SKM-1 (cell line): ENCODE data around the gene RABGAP1L.

ENCODE experiments used
- DNase-seq: peaks from one replicate; lab custom pipeline; 2025; ENCODE audit not compliant: unreplicated experiment; lab: John Stamatoyannopoulos, UW

RABGAP1L gene

DNA sequence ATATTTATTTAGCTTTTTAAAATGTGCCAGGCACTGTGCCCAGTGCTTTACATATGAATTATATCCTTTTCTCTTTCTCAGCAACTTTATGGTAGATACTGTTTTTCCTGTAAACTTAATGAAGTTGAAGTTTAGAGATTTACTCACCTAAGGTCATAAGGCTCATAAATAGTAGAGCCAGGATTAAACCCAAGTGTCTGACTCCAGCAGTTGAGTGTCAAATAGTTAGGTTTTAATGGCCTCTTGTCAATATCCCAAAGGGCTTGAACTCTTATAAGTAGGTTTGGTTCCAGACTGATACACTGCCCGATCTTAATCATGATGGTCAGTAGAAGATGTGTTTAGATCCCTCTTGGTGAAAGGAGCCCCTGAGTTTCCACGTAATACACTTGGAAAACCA is 37.8 kb downstream of the RABGAP1L start:
- DNase-seq, result no peak

DNA sequence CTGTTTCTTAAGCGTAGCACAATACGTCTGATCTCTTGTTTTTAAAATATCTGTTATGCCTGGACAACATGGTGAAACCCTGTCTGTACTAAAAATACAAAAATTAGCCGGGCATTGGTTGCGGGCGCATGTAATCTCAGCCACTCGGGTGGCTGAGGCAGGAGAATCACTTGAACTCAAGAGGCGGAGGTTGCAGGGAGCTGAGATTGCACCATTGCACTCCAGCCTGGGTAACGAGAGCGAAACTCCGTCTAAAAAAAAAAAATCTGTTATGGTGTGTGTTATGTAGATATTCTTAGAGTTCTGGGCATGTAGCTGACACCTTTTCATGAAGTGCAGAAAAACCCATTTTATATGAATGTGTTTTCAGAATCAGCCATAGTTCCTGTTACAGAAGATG is 38.2 kb downstream of the RABGAP1L start:
- no peak for DNase-seq

DNA sequence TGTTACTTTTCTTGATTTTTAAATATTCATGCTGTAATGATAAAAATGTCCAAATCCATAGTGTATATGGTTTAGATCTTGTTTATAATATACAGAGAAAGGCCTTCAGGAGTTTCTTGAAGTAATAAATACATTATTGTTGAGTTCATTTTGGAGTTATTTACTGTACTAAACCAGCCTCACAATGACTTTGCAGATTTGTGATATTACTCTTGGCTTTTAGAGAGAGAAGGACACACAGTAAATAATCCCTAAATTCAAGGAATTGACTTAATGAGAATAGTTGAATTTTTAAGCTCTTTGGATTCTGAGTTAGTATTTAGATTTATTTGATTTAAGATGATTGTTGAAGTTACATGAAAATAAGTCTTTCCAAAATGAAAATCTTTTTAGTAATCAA is 38.9 kb downstream of the RABGAP1L start:
- no peak for DNase-seq

DNA sequence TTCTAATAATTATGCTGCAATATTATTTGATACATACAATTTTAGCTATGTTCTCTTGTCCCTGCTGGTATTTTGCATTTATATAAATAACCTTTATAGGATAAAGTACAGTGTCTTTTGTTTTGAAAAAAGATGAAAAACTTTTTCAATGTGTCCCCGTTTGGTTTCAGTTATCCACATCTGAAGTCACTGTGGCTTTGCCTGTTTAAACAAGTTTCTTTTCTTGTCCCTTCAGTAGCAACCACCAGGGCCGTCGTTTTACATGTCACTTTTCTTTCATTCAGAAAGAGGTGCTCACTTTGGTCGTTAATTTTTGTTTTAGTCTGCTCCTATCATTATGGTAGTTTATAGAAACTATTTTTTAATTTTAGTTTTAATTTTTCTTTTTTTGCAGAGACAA is 41.4 kb downstream of the RABGAP1L start:
- no peak for DNase-seq

DNA sequence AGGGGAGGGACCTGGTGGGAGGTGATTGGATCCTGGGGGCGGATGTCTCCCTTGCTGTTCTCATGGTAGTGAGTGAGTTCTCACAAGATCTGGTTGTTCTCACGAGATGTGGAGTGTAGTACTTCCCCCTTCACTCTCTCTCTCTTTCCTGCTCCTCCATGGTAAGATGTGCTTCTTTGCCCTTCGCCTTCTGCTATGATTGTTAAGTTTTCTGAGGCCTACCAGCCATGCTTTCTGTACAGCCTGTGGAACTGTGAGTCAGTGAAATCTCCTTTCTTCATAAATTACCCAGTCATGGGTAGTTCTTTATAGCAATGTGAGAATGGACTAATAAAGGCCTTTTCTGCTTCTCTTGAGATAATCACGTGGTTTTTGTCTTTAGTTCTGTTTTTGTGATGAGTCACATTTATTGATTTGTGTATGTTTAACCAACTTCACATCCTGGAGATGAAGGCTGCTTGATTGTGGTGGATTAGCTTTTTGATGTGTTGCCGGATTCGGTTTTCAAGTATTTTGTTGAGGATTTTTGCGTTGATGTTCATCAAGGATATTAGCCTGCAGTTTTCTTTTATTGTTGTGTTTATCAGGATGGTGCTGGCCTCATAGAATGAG is 45.5 kb downstream of the RABGAP1L start:
- DNase-seq, result no peak

DNA sequence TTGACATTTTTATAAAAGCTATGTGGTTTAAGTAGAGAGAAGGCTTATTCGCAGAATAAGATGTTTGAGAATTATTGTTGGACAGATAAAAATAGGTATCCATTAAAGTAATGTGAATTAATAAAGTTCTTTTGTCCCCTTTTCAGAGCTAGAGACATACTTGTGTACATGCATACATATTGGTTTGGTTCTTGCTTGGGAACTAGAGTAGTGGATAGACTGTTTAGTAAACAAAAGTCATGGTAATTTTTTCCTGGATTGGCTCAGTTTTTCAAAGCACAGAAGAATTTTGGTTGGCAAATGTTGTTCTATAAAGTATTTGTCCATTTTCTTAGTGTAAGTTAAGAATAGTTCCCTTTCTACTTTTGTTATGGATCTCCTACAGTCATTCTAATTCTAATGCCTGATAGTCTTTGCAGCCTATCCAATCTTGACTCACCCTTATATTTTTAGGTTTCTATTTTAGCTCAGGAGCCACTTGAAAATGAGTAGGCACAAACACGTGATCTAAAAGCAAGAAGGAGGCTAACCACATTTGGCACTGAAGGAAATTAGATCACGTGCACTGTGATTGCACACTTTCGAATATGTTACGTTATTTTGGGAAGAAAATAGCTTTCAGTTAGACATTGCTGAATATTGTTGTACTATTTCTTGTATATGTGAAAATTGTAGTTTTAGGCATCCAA is 47.0 kb downstream of the RABGAP1L start:
- DNase-seq, result no peak

DNA sequence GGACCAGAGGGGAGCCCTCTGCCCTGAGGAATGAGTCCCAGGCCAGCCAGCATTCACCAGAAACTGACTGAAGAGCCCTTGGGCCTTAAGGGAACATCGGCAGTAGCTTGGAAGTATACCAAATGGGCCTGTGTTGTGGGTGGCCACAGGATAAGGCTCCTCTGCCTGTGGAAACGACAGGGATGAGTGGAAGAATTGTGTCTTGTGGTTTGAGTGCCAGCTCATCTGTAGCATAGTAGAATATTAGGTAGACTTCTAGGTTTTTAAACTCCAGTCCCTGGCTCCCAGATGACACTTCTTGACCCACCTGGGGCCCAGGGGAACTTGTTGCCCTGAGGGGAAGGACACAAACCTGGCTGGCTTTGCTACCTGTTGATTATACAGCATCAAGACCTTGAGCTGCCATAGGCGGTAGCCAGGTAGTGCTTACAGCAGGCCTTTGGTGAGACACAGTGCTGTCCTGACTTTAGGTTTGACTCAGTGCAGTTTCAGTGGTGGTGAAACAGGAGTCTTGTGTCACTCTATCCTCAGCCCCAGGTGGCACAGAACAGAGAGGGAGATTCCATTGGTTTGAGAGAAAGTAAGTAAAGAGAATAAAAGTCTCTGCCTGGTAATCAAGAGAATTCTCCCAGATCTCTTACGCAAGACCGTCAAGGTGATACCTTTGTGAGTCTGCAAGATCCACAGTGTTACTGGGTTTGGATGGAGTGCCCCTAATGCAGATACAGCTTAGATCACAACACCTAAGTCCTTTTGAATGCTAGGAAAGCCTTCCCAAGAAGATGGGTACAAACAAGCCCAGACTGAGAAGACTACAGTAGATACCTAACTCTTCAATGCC is 50.2 kb downstream of the RABGAP1L start:
- no peak for DNase-seq

DNA sequence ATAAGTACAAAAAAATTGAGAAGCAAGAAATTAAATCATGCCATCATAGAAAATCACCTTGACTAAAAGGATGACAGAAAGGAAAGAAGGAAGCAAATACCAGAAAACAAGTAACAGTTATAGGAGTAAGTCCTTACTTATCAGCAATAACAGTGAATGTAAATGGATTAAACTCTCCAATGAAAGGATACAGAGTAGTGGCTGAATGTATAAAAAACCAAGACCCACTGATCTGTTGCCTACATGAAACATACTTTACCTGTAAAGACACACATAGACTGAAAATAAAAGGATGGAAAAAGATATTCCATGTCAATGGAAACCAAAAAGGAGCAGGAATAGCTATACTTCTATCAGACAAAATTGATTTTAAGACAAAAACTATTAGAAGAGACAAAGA is 52.2 kb downstream of the RABGAP1L start:
- DNase-seq, result no peak

DNA sequence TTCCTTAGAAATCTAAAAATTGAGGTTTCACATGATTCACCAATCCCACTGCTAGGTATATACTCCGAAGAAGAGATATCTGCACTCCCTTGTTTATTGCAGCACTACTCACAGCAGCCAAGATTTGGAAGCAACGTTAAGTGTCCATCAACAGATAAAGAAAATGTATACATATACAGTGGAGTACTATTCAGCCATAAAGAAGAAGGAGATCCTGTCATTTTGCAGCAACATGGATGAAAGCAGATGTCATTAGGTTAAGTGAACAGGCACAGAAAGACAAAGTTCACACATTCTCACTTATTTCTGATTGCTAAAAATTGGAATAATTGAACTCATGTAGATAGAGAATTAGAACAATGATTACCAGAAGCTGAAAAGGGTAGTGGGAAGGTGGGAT is 56.4 kb downstream of the RABGAP1L start:
- no peak for DNase-seq

DNA sequence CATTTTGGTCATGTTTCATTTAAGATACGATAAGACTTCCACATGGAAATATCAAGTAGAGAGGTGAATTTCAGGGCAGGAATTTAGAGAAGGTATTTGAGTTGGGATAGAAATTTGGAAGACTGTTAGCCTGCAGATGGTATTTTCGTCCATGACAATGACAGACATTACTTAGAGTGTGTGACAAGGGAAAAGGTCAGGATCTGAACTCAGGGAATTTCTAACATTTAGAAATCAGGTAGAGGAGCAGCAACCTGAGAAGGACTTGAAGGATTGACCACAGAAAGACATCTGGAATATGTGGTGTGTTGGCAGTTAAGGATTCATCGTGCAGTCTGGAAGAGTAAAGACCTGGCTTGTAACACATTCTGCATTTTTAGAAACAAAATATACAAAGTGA is 57.9 kb downstream of the RABGAP1L start:
- no peak for DNase-seq

DNA sequence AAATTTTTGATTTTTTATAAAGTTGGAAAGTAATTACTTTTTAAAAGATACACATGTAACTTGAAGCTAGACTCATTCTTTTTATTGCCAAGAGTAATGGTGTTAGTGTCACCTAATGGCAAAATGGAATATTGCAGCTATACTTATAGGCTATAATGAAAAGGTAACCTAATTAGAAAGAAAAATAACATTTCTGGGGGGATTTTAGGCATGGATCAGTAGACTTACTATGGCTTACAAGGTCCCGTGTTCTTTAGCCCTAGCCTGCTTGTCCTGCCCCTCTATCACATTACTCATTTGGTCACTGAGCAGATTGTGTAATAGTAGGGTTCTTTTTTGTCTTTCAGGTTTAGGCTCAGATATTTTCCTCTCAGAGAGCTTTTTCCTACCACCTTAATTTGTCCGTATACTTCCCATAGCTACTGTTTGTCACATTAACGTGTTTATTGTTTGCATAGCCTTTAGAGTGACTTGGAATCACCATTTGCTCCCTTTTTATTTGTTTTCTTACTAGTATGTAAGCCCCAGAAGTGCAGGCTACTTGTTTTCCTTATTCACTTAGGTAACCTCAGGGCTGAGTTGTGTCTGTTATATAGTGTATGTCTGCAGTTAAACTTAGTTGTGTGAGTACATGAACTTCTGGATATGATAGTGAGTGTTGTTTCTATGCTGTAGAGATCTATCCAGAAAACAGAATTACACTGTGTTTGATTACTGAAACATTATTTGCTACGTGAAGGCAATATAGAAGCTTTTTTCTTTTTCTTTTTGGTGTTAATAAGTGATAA is 58.7 kb downstream of the RABGAP1L start:
- DNase-seq, result no peak

DNA sequence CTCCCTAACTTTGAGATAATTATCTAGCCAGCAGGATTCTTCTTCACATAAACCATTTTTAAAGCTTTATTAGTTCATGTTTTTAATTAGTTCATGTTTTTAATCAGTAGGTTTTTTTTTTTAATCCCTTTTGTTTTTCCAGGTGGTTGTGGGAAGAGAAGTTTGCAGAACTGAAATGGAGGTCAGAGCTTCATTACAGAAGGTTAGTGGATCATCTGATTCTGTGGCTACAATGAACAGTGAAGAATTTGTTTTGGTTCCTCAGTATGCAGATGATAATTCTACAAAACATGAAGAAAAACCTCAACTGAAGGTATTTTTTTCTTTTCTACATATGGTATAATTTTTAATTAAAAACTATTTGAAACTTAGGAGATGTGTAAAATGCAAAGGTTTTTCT is 59.7 kb downstream of the RABGAP1L start:
- DNase-seq, result no peak

DNA sequence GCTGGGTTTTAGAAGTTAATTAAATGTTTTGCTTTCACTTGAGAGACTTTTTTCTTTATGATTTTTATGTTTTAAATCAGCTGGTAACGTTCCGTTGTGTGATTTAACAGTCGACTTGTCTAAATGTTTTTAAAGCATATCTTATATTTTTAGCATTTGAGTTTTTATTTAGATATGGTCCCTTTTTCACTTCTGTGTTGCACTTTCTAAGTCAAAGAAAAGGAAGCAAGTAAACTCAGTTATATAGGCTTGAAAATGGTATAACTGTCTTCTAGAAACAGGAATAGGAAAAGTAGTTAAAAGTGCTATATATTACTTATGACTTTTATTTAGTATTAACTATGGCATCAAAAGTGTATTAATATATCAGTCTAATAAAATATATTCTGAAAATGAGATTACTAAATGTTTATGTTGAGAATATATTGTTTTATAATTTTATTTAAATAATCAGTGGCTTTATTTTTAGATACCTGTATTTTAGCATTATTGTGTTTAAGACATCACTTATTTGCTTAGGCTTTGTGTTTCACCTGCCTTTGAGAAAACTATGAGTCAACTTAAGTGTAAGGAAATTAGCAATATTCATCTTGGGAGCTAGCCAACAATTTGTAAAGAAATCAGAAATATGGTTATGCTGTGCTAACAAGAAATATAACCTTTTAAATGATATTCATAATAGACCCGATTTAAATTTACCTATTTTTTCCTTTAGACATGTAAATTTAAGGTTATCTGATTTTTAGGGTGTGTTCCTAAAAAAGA is 60.5 kb downstream of the RABGAP1L start:
- no peak for DNase-seq

DNA sequence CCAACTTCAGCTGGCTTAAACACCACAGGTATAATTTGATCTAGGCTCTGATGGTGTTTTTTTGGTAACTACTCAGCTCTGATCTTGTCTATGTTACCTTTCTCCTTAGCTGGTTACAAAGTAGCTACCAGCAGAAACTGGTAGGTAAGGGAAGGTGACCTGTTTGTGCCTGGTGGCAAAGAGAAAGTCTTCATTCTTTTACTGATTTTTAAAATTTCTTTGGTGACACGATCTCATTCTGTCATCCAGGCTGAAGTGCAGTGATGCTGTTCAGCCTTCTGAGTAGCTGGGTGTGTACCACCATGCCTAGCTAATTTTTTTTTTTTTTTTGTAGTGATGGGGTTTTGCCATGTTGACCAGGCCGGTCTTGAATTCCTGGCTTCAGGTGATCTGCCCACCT is 62.4 kb downstream of the RABGAP1L start:
- DNase-seq, result no peak

DNA sequence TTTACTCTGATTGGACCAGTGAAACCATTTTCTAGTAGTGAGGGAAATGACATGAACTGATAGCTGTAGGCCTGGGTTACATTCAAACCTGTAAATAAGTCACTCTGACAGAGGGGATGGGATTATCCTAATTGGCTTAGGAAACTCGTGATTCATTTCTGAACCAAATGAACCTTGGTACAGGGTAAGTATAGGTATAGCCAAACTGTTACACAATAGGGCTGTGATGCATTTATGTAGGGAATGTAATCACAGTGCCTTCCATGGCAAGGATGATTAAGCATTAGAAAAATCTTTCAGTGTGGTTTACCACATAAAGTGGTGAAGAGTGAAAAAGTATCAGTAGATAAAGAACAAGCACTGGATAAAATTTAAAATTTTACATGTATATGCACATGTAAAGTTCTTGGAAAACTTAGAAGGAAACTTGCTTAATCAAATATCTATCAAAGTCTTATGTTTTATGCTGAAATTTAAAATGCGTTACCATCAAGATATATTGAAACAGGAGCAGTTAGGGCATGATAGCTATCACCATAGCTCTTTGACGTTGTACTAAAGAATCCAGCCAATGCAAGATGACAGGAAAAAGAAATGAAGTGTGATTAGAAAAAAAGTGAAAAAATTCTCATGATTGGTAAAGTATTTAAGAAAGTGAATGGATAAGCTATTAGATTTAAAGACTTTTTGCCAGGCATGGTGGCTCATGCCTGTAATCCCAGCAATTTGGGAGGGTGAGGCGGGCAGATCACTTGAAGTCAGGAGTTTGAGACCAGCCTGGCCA is 63.0 kb downstream of the RABGAP1L start:
- no peak for DNase-seq

DNA sequence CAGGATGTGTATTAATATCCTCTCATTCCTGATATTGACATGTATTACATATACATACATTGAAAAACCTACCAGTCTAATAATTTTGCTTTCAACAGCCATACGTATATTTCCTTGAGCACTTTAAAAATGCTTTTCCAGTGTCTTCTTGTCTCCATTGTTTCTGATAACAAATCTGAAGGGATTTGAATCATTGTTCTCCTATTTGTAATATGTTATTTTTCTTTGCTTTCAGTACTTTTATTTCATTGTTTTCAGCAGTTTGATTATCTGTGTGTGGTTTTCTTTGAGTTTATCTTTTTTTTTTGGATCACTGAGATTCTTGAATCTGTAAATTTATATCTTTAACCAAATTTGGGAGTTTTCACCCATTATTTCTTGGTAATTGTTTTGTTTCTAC is 65.3 kb downstream of the RABGAP1L start:
- no peak for DNase-seq

DNA sequence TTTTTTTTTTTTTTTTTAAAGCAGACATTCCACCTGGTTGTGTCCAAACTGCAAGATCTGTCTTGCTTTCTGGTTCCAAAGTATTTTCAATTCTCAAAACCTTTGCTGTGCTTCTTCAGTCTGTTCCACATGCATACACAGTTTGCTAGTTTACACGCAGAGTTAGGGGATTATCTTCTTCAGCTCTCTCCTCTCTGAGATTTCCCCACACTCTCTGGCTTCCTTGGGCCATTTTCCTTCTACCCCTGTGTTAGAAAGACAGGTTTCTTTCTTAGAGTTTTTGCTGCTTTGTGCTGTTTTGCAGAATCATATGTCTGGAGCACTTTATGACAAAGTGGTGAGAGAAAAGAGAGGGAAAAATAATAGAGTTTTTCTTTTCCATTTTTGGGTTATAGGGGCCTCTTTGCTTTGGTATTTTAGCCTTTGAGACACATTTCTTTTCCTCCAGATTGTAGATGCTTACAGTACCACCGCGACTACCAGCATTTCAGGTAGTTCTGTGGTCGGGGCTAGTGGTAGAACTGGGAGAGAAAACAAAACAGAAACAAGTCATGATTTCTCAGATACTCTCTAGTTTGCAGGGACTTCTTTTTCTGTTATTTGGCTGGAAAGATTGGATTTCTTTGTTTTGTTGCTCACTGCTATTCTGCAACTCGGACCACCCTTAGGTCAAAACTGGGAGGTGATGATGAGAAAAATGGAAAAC is 66.3 kb downstream of the RABGAP1L start:
- DNase-seq, result no peak

DNA sequence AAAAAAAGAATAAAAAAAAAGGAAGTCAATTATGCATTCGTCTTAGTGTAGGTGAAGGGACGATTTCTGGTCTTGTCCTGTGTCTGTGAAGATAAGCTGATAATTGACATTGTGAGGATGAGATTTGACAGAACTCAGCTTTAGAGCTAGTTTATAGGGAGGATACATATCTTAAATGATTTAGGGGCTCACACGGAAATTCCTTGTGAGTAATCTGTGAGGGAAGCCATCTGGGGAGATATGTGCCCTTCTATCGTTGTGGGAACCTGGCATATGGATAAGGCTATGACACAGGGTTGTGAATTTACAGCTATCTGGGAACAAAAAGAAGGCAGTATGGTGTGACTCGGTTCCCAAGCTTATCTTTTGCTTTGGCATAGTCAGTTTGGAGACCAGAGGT is 71.1 kb downstream of the RABGAP1L start:
- DNase-seq, result no peak

DNA sequence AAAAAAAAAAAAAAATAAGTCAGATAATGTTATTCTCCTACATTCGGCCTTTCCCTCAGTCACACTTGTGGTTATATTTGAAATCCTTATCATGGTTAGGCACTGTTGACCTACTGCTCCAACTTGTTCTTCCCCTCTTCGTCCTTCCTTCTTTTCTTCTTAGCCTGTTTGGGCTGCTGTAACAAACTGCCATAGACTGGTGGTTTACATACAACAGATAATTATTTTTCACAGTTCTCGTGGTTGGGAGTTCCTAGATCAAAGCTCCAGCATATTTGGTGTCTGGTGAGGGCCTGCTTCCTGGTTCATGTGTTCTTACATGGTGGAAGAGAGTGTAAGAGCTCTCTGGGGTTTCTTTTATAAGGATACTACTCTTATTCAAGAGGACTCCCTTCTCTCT is 73.4 kb downstream of the RABGAP1L start:
- no peak for DNase-seq
